H9 (cell line): ENCODE data around the gene RGS9. TPM values are rescaled to one million over a fixed set of nuclear protein-coding genes. Genes with fewer than 3 reads are reported as not detected.

ENCODE experiments used
- DNase-seq: peaks from one replicate; pipeline ENCODE4 v3.0.0-alpha.2; 2017
- H2AFZ ChIP-seq: one replicate; pipeline ENCODE4 v1.6.1; 2013; ENCODE audit warnings: mild to moderate bottlenecking, low read length, control low read depth, moderate library complexity
- H2AK5ac ChIP-seq: 2 replicates; pipeline ENCODE4 v1.6.1; 2013; ENCODE audit warnings: low read length, control low read depth, mixed read lengths; ENCODE audit not compliant: insufficient read length
- H2BK120ac ChIP-seq: one replicate; pipeline ENCODE4 v1.6.1; 2013; ENCODE audit warnings: low read depth, mild to moderate bottlenecking, low read length, control low read depth, inconsistent platforms; ENCODE audit not compliant: poor library complexity, severe bottlenecking
- H2BK12ac ChIP-seq: 2 replicates; pipeline ENCODE4 v1.6.1; 2013; ENCODE audit warnings: low read length, control low read depth, mixed read lengths, low read depth; ENCODE audit not compliant: insufficient read length
- H2BK15ac ChIP-seq: 2 replicates; pipeline ENCODE4 v1.6.1; 2013; ENCODE audit warnings: low read depth, low read length, control low read depth
- H2BK20ac ChIP-seq: one replicate; pipeline ENCODE4 v1.6.1; 2013; ENCODE audit warnings: low read depth, mild to moderate bottlenecking, low read length, control low read depth, inconsistent platforms; ENCODE audit not compliant: poor library complexity, severe bottlenecking
- H2BK5ac ChIP-seq: 2 replicates; pipeline ENCODE4 v1.6.1; 2013; ENCODE audit warnings: low read length, control low read depth, mixed read lengths; ENCODE audit not compliant: insufficient read length
- H3K14ac ChIP-seq: 2 replicates; pipeline ENCODE4 v1.6.1; 2013; ENCODE audit warnings: low read length, control low read depth; ENCODE audit not compliant: insufficient read depth
- H3K18ac ChIP-seq: 2 replicates; pipeline ENCODE4 v1.6.1; 2013; ENCODE audit warnings: low read depth, mild to moderate bottlenecking, mixed read lengths, low read length, control low read depth; ENCODE audit not compliant: insufficient read length
- H3K23ac ChIP-seq: 2 replicates; pipeline ENCODE4 v1.6.1; 2013; ENCODE audit warnings: low read length, control low read depth, mixed read lengths, low read depth; ENCODE audit not compliant: insufficient read length
- H3K23me2 ChIP-seq: 2 replicates; pipeline ENCODE4 v1.6.1; 2013; ENCODE audit warnings: low read depth, mild to moderate bottlenecking, mixed read lengths, low read length, control low read depth; ENCODE audit not compliant: insufficient read length, poor library complexity, severe bottlenecking
- H3K27ac ChIP-seq: 2 replicates; pipeline ENCODE4 v1.5.1; 2013; ENCODE audit warnings: low read length, control low read depth, mixed read lengths, low read depth; ENCODE audit not compliant: insufficient read length
- H3K27me3 ChIP-seq: 2 replicates; pipeline ENCODE4 v1.6.1; 2013; ENCODE audit warnings: low read length, control low read depth, inconsistent platforms; ENCODE audit not compliant: insufficient read depth
- H3K4ac ChIP-seq: 2 replicates; pipeline ENCODE4 v1.6.1; 2013; ENCODE audit warnings: low read depth, mild to moderate bottlenecking, control low read depth, inconsistent platforms, low read length, moderate library complexity
- H3K4me1 ChIP-seq: 2 replicates; pipeline ENCODE4 v1.6.1; 2013; ENCODE audit warnings: low read length, control low read depth, inconsistent platforms; ENCODE audit not compliant: insufficient read depth
- H3K4me2 ChIP-seq: 2 replicates; pipeline ENCODE4 v1.6.1; 2013; ENCODE audit warnings: low read length, control low read depth, mixed read lengths; ENCODE audit not compliant: insufficient read length, insufficient read depth
- H3K56ac ChIP-seq: 2 replicates; pipeline ENCODE4 v1.6.1; 2013; ENCODE audit warnings: low read depth, mild to moderate bottlenecking, mixed read lengths, low read length, control low read depth; ENCODE audit not compliant: insufficient read length
- H3K79me1 ChIP-seq: 2 replicates; pipeline ENCODE4 v1.6.1; 2013; ENCODE audit warnings: low read depth, mild to moderate bottlenecking, moderate library complexity, low read length, control low read depth, inconsistent platforms; ENCODE audit not compliant: insufficient read depth, poor library complexity, severe bottlenecking
- H3K79me2 ChIP-seq: 2 replicates; pipeline ENCODE4 v1.6.1; 2013; ENCODE audit warnings: low read length, control low read depth, inconsistent platforms; ENCODE audit not compliant: insufficient read depth
- H3K9ac ChIP-seq: 2 replicates; pipeline ENCODE4 v1.6.1; 2013; ENCODE audit warnings: low read length, control low read depth, mixed read lengths; ENCODE audit not compliant: insufficient read length; ENCODE audit errors: extremely low read depth
- H3K9me3 ChIP-seq: one replicate; pipeline ENCODE4 v1.6.1; 2013; ENCODE audit warnings: low read depth, low read length, inconsistent platforms; ENCODE audit not compliant: control insufficient read depth
- H3T11ph ChIP-seq: one replicate; pipeline ENCODE4 v1.6.1; 2013; ENCODE audit warnings: mild to moderate bottlenecking, low read length, control low read depth, inconsistent platforms
- H4K20me1 ChIP-seq: one replicate; pipeline ENCODE4 v1.6.1; 2013; ENCODE audit not compliant: control insufficient read depth, insufficient read length, insufficient read depth
- H4K5ac ChIP-seq: 2 replicates; pipeline ENCODE4 v1.6.1; 2013; ENCODE audit warnings: low read depth, mild to moderate bottlenecking, mixed read lengths, low read length, control low read depth; ENCODE audit not compliant: insufficient read length
- H4K8ac ChIP-seq: replicated peaks from 2 replicates; pipeline ENCODE4 v1.6.1; 2013; ENCODE audit warnings: low read length, control low read depth, mixed read lengths, low read depth; ENCODE audit not compliant: insufficient read length
- H4K91ac ChIP-seq: 2 replicates; pipeline ENCODE4 v1.6.1; 2013; ENCODE audit warnings: low read depth, mild to moderate bottlenecking, moderate library complexity, mixed read lengths, low read length, control low read depth; ENCODE audit not compliant: insufficient read length
- H3K27ac Mint-ChIP-seq, 3 experiments: 2 replicates in 2 of 3; 3 replicates in 1 of 3; pipeline ENCODE4 v1.8.0; 2020 to 2021; ENCODE audit warnings: mixed read lengths in 3 of 3, mild to moderate bottlenecking in 1 of 3, moderate library complexity in 1 of 3
- H3K27me3 Mint-ChIP-seq: 2 replicates; pipeline ENCODE4 v1.8.0; 2021; ENCODE audit warnings: low read depth, mild to moderate bottlenecking, moderate library complexity, mixed read lengths
- H3K36me3 Mint-ChIP-seq, 3 experiments: 2 replicates in 2 of 3; 3 replicates in 1 of 3; pipeline ENCODE4 v1.8.0; 2020 to 2021; ENCODE audit warnings: low read depth in 3 of 3, mixed read lengths in 3 of 3; ENCODE audit not compliant: insufficient read depth in 1 of 3
- H3K4me1 Mint-ChIP-seq, 2 experiments: 2 replicates each; pipeline ENCODE4 v1.8.0; 2020; ENCODE audit warnings: mixed read lengths in 2 of 2
- H3K4me3 Mint-ChIP-seq, 2 experiments: 2 replicates in 1 of 2; 3 replicates in 1 of 2; pipeline ENCODE4 v1.8.0; 2020 to 2021; ENCODE audit warnings: mild to moderate bottlenecking in 2 of 2, mixed read lengths in 2 of 2, moderate library complexity in 1 of 2
- H3K9me3 Mint-ChIP-seq, 2 experiments: 2 replicates in 1 of 2; 3 replicates in 1 of 2; pipeline ENCODE4 v1.8.0; 2020; ENCODE audit warnings: mild to moderate bottlenecking in 2 of 2, mixed read lengths in 2 of 2, moderate library complexity in 1 of 2
- CTCF ChIP-seq: fragments of 200-600 bp; sonication (generic); conservative IDR thresholded peaks from 3 replicates; pipeline ENCODE4 v1.8.0; 2021; ENCODE audit warnings: antibody characterized with exemption, mild to moderate bottlenecking
- WGBS: extraction: QIAGEN DNeasy Blood & Tissue Kit; methylation state at CpG from one replicate; pipeline ENCODE4 v1.1.7; 2013; ENCODE audit warnings: missing lambda C conversion rate, low lambda C conversion rate, mixed read lengths; ENCODE audit not compliant: insufficient read length; ENCODE audit errors: extremely low coverage; 5-methylcytosine and 5-hydroxymethylcytosine counted together
- total RNA-seq: library from RNA; stranded (reverse); gene quantifications from 2 replicates; pipeline ENCODE4 v1.2.1, GENCODE V29; 2021

RGS9 gene
- total RNA-seq, 1 experiment from 2014 or later, result 12.0 TPM

GRCh38 chr17:65268832-65269231, 131.7 kb downstream of the RGS9 start:
- Histone ChIP-seq H3K4me1 (no peaks in the 10 kb centered on the region), H4K8ac (no peak overlapping the region), H3K9ac (no peak overlapping the region), H2BK15ac (no peak overlapping the region), H2AK5ac (no peak overlapping the region), H2AFZ (no peak overlapping the region), H3T11ph (no peak overlapping the region), H3K56ac (no peak overlapping the region), H4K20me1 (no peaks in the 10 kb centered on the region), H4K91ac (no peak overlapping the region), H3K23ac (no peak overlapping the region), H3K4me2 (no peak overlapping the region), H2BK5ac (no peak overlapping the region), H3K4ac (no peak overlapping the region), H3K27ac (no peak overlapping the region), H2BK20ac (no peak overlapping the region), H3K79me2 (no peaks in the 10 kb centered on the region), H3K23me2 (no peaks in the 10 kb centered on the region), H4K5ac (no peak overlapping the region), H3K79me1 (no peaks in the 10 kb centered on the region), H3K9me3 (no peaks in the 10 kb centered on the region), H3K27me3 (no peaks in the 10 kb centered on the region), H3K14ac (no peak overlapping the region), H2BK120ac (no peak overlapping the region), H3K18ac (no peak overlapping the region), H2BK12ac (no peak overlapping the region)
- Mint-ChIP-seq H3K4me1 (peaks cover 5 to 6% of the 10 kb centered on the region in 2 experiments), H3K36me3 (peaks cover 0 to 5% (median 0%) of the 10 kb centered on the region in 3 experiments; a peak in 1 of 7 replicates), H3K27ac (no peak overlapping the region), H3K4me3 (no peak overlapping the region), H3K9me3 (peaks cover 0 to 10% of the 10 kb centered on the region in 2 experiments; a peak in 3 of 5 replicates), H3K27me3 (no peaks in the 10 kb centered on the region; the same call in 1 of the 2 replicates)
- DNase-seq, result no peak
- no peak for TF ChIP-seq CTCF
- no CpG with 5 or more reads among the region's 2 CpGs for WGBS
